GM06990 (cell line): ENCODE measurements around the gene SLC39A8.

Experiments
- DNase-seq: peaks from one replicate; pipeline ENCODE4 v3.0.0-alpha.2; 2011; ENCODE audit not compliant: insufficient read length; ENCODE audit errors: extremely low read depth
- H3K27me3 ChIP-seq: replicated peaks from 2 replicates; pipeline ENCODE4 v1.6.0; 2011; ENCODE audit warnings: low read length; ENCODE audit not compliant: control insufficient read depth, insufficient read depth
- H3K36me3 ChIP-seq: 2 replicates; pipeline ENCODE4 v1.5.1; 2011; ENCODE audit warnings: low read length; ENCODE audit not compliant: control insufficient read depth, insufficient read depth
- H3K4me3 ChIP-seq: replicated peaks from 2 replicates; pipeline ENCODE4 v1.5.1; 2011; ENCODE audit warnings: low read depth, mild to moderate bottlenecking, control low read depth, low read length
- TF ChIP-seq, protein P1 (sequence below): IDR thresholded peaks from 2 replicates; pipeline ENCODE4 v1.5.1; 2011; ENCODE audit warnings: low read length, control low read depth, mild to moderate bottlenecking, inconsistent platforms; ENCODE audit not compliant: insufficient read depth, poor library complexity, severe bottlenecking

The SLC39A8 gene

DNA sequence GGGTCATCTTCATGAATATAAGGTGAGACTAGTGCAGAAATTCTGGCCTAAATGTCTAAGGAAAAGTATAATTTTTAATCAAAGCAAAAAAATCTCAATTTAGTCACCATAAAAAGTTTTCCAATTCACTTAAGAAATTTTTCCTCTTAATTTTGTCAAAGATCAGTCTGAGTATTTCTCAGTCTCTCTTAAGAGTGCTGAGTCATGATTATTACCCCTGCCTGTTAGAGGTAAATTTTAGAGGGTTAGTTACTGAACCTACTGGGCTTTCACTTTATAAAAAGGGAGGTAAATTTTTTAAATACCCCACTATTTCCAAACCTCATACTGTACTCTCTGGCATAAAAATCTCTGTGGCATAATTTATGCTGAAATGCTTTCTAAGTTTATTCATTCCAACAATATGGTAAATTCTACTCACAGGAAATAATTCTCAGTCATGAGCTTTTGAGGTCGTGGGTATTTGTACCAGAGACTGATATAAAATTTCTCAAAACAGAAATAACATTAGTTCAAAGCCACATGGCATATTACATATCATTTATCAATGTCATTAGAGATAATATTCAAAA lies 122.4 kb downstream of the SLC39A8 start:
- TF ChIP-seq, protein P1, sequence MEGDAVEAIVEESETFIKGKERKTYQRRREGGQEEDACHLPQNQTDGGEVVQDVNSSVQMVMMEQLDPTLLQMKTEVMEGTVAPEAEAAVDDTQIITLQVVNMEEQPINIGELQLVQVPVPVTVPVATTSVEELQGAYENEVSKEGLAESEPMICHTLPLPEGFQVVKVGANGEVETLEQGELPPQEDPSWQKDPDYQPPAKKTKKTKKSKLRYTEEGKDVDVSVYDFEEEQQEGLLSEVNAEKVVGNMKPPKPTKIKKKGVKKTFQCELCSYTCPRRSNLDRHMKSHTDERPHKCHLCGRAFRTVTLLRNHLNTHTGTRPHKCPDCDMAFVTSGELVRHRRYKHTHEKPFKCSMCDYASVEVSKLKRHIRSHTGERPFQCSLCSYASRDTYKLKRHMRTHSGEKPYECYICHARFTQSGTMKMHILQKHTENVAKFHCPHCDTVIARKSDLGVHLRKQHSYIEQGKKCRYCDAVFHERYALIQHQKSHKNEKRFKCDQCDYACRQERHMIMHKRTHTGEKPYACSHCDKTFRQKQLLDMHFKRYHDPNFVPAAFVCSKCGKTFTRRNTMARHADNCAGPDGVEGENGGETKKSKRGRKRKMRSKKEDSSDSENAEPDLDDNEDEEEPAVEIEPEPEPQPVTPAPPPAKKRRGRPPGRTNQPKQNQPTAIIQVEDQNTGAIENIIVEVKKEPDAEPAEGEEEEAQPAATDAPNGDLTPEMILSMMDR, result no peak
- no peak for DNase-seq
- Histone ChIP-seq H3K4me3 (no peak overlapping the region), H3K36me3 (no peaks in the 10 kb centered on the region), H3K27me3 (no peaks in the 10 kb centered on the region)

GRCh38 chr4:102219129-102219528 lies 126.2 kb downstream of the SLC39A8 start:
- TF ChIP-seq, protein P1, result no peak
- Histone ChIP-seq H3K4me3 (no peak overlapping the region), H3K36me3 (no peaks in the 10 kb centered on the region), H3K27me3 (no peaks in the 10 kb centered on the region)
- no peak for DNase-seq

DNA sequence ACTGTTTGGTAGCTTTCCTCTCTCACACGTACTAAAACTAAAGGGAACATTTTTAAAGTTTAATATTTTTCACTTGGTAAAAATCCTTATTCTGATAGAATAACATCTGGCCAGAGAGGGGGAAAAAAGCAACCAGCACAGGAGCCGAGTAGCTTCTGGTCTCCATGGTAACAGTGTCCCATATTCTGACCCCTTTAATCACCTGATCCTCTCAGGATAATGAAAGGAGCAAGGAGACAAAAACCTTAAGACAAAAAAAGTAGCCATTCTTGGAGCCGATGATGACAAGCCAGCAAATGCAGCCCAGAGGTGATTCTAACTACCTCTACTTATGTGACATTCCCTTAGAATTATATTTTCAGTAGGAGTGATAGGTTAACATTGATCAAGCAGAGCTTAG lies 126.6 kb downstream of the SLC39A8 start:
- DNase-seq, result no peak
- Histone ChIP-seq H3K36me3 (no peaks in the 10 kb centered on the region), H3K27me3 (no peaks in the 10 kb centered on the region), H3K4me3 (no peak overlapping the region)
- TF ChIP-seq, protein P1, result no peak

- no peak for DNase-seq
- no peaks in the 10 kb centered on the region for H3K36me3 ChIP-seq
- TF ChIP-seq, protein P1, result no peak
- H3K4me3 ChIP-seq, result no peak overlapping the region
- H3K27me3 ChIP-seq, result no peaks in the 10 kb centered on the region
Observed at GRCh38 chr4:102217775-102218355, 127.4 kb downstream of the SLC39A8 start.

GRCh38 chr4:102217345-102217744 lies 127.9 kb downstream of the SLC39A8 start:
- DNase-seq, result no peak
- Histone ChIP-seq H3K4me3 (no peak overlapping the region), H3K27me3 (no peaks in the 10 kb centered on the region), H3K36me3 (no peaks in the 10 kb centered on the region)
- TF ChIP-seq, protein P1, result no peak
